Left ventricle myocardium inferior (tissue), 1 donor: ENCODE results near the gene AMBRA1. TPM values are rescaled to one million over a fixed set of nuclear protein-coding genes. Genes with fewer than 3 reads are reported as not detected.
A peak's percentile ranks its signal among the peaks of the same experiment; 100 is the strongest.

ENCODE experiments used
- DNase-seq: peaks from one replicate; pipeline ENCODE4 v3.0.0-alpha.2; 2020
- H3K27ac ChIP-seq: fragments of 200-600 bp; replicated peaks from 2 replicates; pipeline ENCODE4 v1.8.0; 2021
- H3K27me3 ChIP-seq: fragments of 200-600 bp; 2 replicates; pipeline ENCODE4 v1.8.0; 2021; ENCODE audit warnings: low read depth
- H3K36me3 ChIP-seq: fragments of 200-600 bp; 2 replicates; pipeline ENCODE4 v1.8.0; 2021
- H3K4me1 ChIP-seq: fragments of 200-600 bp; 2 replicates; pipeline ENCODE4 v1.8.0; 2021
- H3K4me3 ChIP-seq: fragments of 200-600 bp; 2 replicates; pipeline ENCODE4 v1.8.0; 2021; ENCODE audit warnings: mild to moderate bottlenecking, moderate library complexity
- H3K9me3 ChIP-seq: fragments of 200-600 bp; replicated peaks from 2 replicates; pipeline ENCODE4 v1.8.0; 2021
- intact Hi-C: fragments of 100-400 bp; cut with micrococcal nuclease; formaldehyde crosslinking; loops from one replicate; pipeline ENCODE4 v1.11.0; 2022
- total RNA-seq: library from RNA; stranded (reverse); fragmentation: NEBNext Ultra II Directional; extraction: Animal tissue kit (Norgen Biotek cat#: 25700); gene quantifications from one replicate; pipeline ENCODE4 v1.2.1, GENCODE V29; 2021
- TF ChIP-seq, protein P1 (sequence below): fragments of 200-600 bp; IDR thresholded peaks from 2 replicates; pipeline ENCODE4 v1.8.0; 2021; ENCODE audit warnings: antibody characterized with exemption, mild to moderate bottlenecking, borderline replicate concordance
- donor health status: DM: no; HTN: yes; CAD: no; lungs with severe emphysema.

AMBRA1 gene
- total RNA-seq, 1 donor from 2014 or later = 14.2 TPM

DNA sequence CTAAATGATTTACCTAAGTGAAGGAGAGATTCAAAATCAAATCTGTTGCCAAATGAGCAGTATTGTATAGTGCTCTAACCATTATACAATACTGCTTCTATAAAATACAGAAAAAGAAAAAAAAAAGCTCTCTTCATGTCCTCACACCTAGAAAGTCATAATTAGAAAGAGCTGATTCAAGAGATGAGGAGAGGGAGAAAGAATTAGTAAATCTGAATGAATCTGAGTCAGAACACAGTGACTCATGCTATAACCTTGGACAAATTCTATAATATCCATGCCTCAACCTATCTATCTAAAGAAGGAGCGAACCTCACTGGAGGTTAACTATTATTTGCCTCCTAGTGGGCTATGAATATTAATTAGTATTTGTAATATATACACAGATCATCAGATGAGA lies 29.4 kb downstream of the AMBRA1 start:
- H3K9me3 ChIP-seq = no peaks in the 10 kb centered on the region
- no peaks in the 10 kb centered on the region for H3K36me3 ChIP-seq
- no peak for DNase-seq
- no peak overlapping the region for H3K27ac ChIP-seq
- TF ChIP-seq, protein P1, sequence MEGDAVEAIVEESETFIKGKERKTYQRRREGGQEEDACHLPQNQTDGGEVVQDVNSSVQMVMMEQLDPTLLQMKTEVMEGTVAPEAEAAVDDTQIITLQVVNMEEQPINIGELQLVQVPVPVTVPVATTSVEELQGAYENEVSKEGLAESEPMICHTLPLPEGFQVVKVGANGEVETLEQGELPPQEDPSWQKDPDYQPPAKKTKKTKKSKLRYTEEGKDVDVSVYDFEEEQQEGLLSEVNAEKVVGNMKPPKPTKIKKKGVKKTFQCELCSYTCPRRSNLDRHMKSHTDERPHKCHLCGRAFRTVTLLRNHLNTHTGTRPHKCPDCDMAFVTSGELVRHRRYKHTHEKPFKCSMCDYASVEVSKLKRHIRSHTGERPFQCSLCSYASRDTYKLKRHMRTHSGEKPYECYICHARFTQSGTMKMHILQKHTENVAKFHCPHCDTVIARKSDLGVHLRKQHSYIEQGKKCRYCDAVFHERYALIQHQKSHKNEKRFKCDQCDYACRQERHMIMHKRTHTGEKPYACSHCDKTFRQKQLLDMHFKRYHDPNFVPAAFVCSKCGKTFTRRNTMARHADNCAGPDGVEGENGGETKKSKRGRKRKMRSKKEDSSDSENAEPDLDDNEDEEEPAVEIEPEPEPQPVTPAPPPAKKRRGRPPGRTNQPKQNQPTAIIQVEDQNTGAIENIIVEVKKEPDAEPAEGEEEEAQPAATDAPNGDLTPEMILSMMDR = no peak
- H3K4me1 ChIP-seq = peaks cover 36% of the 10 kb centered on the region
- H3K27me3 ChIP-seq = no peaks in the 10 kb centered on the region
- intact Hi-C loops = no loop called here
- H3K4me3 ChIP-seq = no peak overlapping the region

DNA sequence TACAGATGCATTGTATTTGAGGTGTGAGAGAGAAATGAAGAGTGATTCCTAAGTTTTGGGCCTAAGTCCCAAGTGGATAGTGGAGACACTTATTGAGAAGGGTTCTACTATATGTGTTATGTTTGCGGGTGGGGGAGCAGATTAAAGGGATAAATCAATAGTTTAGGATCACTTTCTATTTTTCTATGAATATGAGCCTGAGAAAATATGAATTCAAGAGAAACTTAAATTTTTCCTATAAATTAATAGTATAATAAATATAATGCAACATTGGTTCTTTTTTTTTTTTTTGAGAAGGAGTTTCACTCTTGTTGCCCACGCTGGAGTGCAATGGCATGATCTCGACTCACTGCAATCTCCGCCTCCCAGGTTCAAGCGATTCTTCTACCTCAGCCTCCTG lies 31.3 kb downstream of the AMBRA1 start:
- H3K27me3 ChIP-seq = no peaks in the 10 kb centered on the region
- H3K9me3 ChIP-seq = no peaks in the 10 kb centered on the region
- no peak overlapping the region for H3K4me3 ChIP-seq
- TF ChIP-seq, protein P1 = no peak
- peaks cover 45% of the 10 kb centered on the region for H3K4me1 ChIP-seq
- intact Hi-C loops = no loop called here
- no peak overlapping the region for H3K27ac ChIP-seq
- DNase-seq = no peak
- H3K36me3 ChIP-seq = no peaks in the 10 kb centered on the region

DNA sequence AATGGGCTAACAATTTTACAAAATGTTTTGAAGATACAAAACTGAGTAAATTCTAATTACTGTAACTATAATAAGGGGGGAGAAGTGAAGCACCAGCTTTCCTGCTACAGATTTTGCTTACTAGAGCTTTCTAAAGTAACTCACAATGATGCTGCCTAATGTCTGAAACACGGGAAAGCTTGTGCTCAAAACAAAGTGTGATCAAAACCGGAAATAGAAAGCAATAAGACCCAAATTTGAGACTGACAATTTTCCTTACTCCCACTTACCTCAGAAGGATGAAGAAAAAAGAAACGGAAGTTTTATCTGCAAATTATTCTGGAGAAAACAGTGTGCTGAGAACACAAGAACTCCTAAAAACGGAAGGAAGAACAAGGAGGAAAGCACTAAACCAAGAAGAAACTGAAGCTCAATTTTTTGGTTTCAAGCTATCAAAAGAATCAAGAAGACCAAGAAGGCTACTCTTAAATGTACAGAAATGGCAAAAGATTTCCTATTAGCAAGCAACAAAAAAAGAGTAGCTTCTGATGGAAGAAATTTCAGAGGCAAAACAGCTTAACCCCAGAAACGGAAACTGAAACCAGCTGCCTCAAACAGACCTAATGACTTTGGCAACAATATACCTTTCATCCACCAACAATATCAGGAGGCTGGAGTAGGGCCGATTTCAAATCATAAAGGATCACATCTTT lies 33.4 kb downstream of the AMBRA1 start:
- Histone ChIP-seq H3K4me3 (peak overlapping the region; percentile 54), H3K36me3 (no peaks in the 10 kb centered on the region), H3K9me3 (no peaks in the 10 kb centered on the region), H3K27me3 (no peaks in the 10 kb centered on the region), H3K4me1 (peaks cover 53% of the 10 kb centered on the region), H3K27ac (peak overlapping the region; percentile 72)
- TF ChIP-seq, protein P1 = no peak
- intact Hi-C loops = no loop called here
- DNase-seq = no peak

DNA sequence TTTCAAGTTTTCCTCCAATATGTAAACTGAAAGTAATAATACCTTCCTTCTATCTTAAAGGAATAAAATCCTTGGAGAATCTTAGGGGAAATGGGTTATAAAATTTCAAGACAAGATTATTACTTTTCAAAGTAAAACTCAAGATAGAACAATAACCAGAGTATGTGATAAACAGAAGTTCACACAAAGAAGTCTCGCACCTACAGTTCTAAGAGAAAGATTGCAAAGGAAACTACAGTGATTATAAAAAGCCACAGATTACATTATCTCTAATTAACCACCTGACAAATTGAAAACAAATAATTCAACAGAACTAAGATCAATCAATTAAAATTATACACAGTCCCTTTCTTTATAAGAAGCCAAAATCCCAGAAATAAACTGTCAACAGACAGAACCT lies 34.0 kb downstream of the AMBRA1 start:
- H3K27me3 ChIP-seq = no peaks in the 10 kb centered on the region
- peak overlapping the region; percentile 54 for H3K4me3 ChIP-seq
- no peaks in the 10 kb centered on the region for H3K36me3 ChIP-seq
- TF ChIP-seq, protein P1 = no peak
- intact Hi-C loops = no loop called here
- H3K4me1 ChIP-seq = peaks cover 54% of the 10 kb centered on the region
- H3K27ac ChIP-seq = peak overlapping the region; percentile 72
- no peak for DNase-seq
- H3K9me3 ChIP-seq = no peaks in the 10 kb centered on the region

DNA sequence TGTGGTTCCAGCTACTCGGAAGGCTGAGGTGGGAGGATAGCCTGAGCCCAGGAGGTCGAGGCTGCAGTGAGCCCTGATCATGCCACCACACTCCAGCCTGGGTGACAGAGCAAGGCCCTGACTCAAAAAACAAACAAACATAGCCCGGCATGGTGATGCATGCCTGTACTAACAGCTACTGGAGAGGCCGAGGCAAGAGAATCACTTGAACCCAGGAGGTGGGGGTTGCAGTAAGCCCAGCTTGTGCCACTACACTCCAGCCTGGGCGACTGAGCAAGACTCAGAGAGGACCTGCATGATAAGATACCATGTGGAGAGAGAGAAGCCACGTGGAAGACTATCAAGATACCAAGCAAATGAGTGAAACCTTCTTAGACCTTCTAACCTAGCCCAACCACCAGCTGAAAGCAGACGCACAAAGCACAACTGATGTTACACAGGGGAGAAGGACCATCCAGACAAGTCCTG lies 36.1 kb downstream of the AMBRA1 start:
- no peak overlapping the region for H3K27ac ChIP-seq
- H3K36me3 ChIP-seq = no peaks in the 10 kb centered on the region
- TF ChIP-seq, protein P1 = no peak
- H3K9me3 ChIP-seq = no peaks in the 10 kb centered on the region
- no peak overlapping the region for H3K4me3 ChIP-seq
- intact Hi-C loops = no loop called here
- H3K4me1 ChIP-seq = peaks cover 75% of the 10 kb centered on the region
- no peak for DNase-seq
- no peaks in the 10 kb centered on the region for H3K27me3 ChIP-seq
